KMS-11 (cell line): ENCODE measurements around the gene PLXNA4.
"Not testable (repeated sequence)": the region's sequence is repeated elsewhere in the genome, so short reads cannot be mapped to it uniquely, and the experiment has no call there.

Experiments used
- H2AFZ ChIP-seq: fragments of 200-600 bp; sonication (generic); 2 replicates; pipeline ENCODE4 v1.6.1; 2016; ENCODE audit warnings: antibody characterized with exemption, mixed run types, low read depth
- H3K27ac ChIP-seq: fragments of 200-600 bp; sonication (generic); 2 replicates; pipeline ENCODE4 v1.6.1; 2016; ENCODE audit warnings: mild to moderate bottlenecking, mixed run types
- H3K27me3 ChIP-seq: fragments of 200-600 bp; sonication (generic); 2 replicates; pipeline ENCODE4 v1.6.1; 2017; ENCODE audit warnings: mild to moderate bottlenecking, low read depth, mixed run types, moderate library complexity; ENCODE audit not compliant: insufficient read depth
- H3K36me3 ChIP-seq: fragments of 200-600 bp; sonication (generic); 2 replicates; pipeline ENCODE4 v1.6.1; 2017; ENCODE audit warnings: mild to moderate bottlenecking, mixed run types; ENCODE audit not compliant: insufficient read depth
- H3K4me1 ChIP-seq: fragments of 200-600 bp; sonication (generic); 2 replicates; pipeline ENCODE4 v1.6.1; 2016; ENCODE audit warnings: mild to moderate bottlenecking, low read depth, mixed run types; ENCODE audit not compliant: poor library complexity, severe bottlenecking
- H3K4me2 ChIP-seq: fragments of 200-600 bp; sonication (generic); 2 replicates; pipeline ENCODE4 v1.7.0; 2016; ENCODE audit warnings: mild to moderate bottlenecking, mixed run types
- H3K4me3 ChIP-seq: fragments of 200-600 bp; sonication (generic); IDR thresholded peaks from 2 replicates; pipeline ENCODE4 v1.6.1; 2017; ENCODE audit warnings: low read depth, low read length, mixed read lengths; ENCODE audit not compliant: insufficient read depth
- H3K79me2 ChIP-seq: fragments of 200-600 bp; sonication (generic); 2 replicates; pipeline ENCODE4 v1.6.1; 2016; ENCODE audit warnings: low read depth, mixed run types; ENCODE audit not compliant: insufficient read depth
- H3K9ac ChIP-seq: fragments of 200-600 bp; sonication (generic); 2 replicates; pipeline ENCODE4 v1.6.1; 2016; ENCODE audit warnings: mild to moderate bottlenecking, mixed run types
- H4K20me1 ChIP-seq: fragments of 200-600 bp; sonication (generic); 2 replicates; pipeline ENCODE4 v1.6.1; 2016; ENCODE audit warnings: mild to moderate bottlenecking, mixed run types; ENCODE audit not compliant: insufficient read depth
- CTCF ChIP-seq: fragments of 200-600 bp; sonication (generic); conservative IDR thresholded peaks from 2 replicates; pipeline ENCODE4 v1.6.1; 2017; ENCODE audit warnings: low read depth, mild to moderate bottlenecking, antibody characterized with exemption, low read length, moderate library complexity, mixed read lengths

Gene PLXNA4

DNA sequence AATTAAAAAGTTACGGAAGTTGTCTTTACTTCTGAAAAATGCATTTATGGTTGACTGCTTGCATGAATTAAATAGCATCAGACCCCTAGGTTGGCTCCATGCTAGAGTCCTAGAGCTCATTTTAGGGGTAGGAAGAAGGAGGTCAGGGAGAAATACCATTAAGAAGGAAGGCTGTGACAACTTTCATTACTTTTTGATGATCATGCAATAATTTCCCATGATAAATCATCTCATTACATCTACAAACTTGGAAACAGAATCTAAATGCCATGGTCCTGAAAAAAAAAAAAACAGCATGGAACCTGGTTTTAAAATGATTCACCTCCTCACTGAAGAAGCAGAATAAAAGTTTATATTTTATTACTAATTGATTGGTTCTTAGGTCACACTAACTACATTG lies 20.3 kb upstream of the PLXNA4 start:
- H3K79me2 ChIP-seq = no peaks in the 10 kb centered on the region
- no peak for TF ChIP-seq CTCF
- no peak overlapping the region for H3K9ac ChIP-seq
- no peak overlapping the region for H3K27ac ChIP-seq
- H3K4me2 ChIP-seq = no peak overlapping the region
- H2AFZ ChIP-seq = no peak overlapping the region
- H3K4me1 ChIP-seq = no peaks in the 10 kb centered on the region
- no peak overlapping the region for H3K4me3 ChIP-seq
- H3K36me3 ChIP-seq = no peaks in the 10 kb centered on the region
- no peaks in the 10 kb centered on the region for H4K20me1 ChIP-seq
- H3K27me3 ChIP-seq = no peaks in the 10 kb centered on the region

GRCh38 chr7:132594741-132595140 lies 18.5 kb upstream of the PLXNA4 start:
- H3K27me3 ChIP-seq, H3K4me3 ChIP-seq, H4K20me1 ChIP-seq, H3K4me2 ChIP-seq, H2AFZ ChIP-seq, H3K79me2 ChIP-seq, H3K9ac ChIP-seq, H3K4me1 ChIP-seq, H3K36me3 ChIP-seq, H3K27ac ChIP-seq: not testable (repeated sequence)

GRCh38 chr7:132592936-132593335 lies 16.7 kb upstream of the PLXNA4 start:
- Histone ChIP-seq H3K27me3 (no peaks in the 10 kb centered on the region), H3K79me2 (no peaks in the 10 kb centered on the region), H3K27ac (no peak overlapping the region), H3K4me3 (no peak overlapping the region), H3K4me1 (no peaks in the 10 kb centered on the region), H4K20me1 (no peaks in the 10 kb centered on the region), H3K9ac (no peak overlapping the region), H3K4me2 (no peak overlapping the region), H2AFZ (no peak overlapping the region), H3K36me3 (no peaks in the 10 kb centered on the region)
- TF ChIP-seq CTCF = no peak

GRCh38 chr7:132592231-132592920 lies 16.1 kb upstream of the PLXNA4 start:
- H4K20me1 ChIP-seq = no peaks in the 10 kb centered on the region
- no peak for TF ChIP-seq CTCF
- H3K9ac ChIP-seq = no peak overlapping the region
- no peaks in the 10 kb centered on the region for H3K36me3 ChIP-seq
- H3K27me3 ChIP-seq = no peaks in the 10 kb centered on the region
- H2AFZ ChIP-seq = no peak overlapping the region
- no peak overlapping the region for H3K4me2 ChIP-seq
- H3K79me2 ChIP-seq = no peaks in the 10 kb centered on the region
- H3K4me1 ChIP-seq = no peaks in the 10 kb centered on the region
- no peak overlapping the region for H3K4me3 ChIP-seq
- H3K27ac ChIP-seq = no peak overlapping the region

- Histone ChIP-seq H3K36me3 (no peaks in the 10 kb centered on the region), H4K20me1 (no peaks in the 10 kb centered on the region), H3K9ac (no peak overlapping the region), H3K4me3 (no peak overlapping the region), H3K4me2 (no peak overlapping the region), H3K27me3 (no peaks in the 10 kb centered on the region), H2AFZ (no peak overlapping the region), H3K79me2 (no peaks in the 10 kb centered on the region), H3K27ac (no peak overlapping the region), H3K4me1 (no peaks in the 10 kb centered on the region)
- TF ChIP-seq CTCF = no peak
These were observed 13.9 kb upstream of the PLXNA4 start for GRCh38 chr7:132590162-132590561.
